HL-60/S4 (cell line): ENCODE results near the gene ZSCAN31.

Experiments used
- in situ Hi-C: fragments of 300-500 bp; cut with MboI; formaldehyde crosslinking; loops from 2 replicates; pipeline ENCODE4 v1.14.3; 2022; ENCODE audit warnings: low sequenced_read_pairs

Gene ZSCAN31

DNA sequence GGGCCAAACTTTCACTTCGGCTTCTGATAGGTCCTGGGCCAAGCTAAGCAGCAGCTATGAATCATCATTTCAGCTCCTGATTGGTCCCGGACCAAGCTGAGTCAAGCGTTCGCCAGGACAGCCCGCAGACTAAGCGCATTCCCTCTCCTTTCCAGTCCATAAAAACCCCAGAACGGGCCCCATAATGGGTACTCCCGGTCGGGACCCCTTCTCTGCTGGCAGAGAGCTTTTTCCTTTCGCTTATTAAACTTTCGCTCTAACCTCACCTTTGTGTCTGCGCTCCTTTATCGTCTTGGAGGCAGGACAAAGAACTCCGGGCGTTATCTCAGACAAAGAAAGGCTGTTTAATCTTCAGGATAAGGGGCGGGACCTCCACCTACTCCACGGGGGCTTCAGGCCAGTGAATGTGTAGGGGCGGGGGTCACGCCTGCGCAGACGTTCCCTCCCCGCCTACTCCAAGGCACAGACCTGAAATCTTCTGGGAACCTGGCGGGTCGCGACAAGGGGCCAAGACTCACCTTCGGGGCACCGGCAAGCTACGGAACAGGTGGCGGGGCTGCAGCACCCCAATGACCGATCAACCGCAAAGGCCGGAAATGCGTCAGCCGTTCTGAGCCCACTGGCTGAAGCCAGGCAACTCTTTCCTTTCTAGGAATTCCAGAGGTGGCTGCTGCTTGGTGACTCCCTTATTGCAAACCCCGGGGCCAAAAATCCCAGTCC, at the start of gene ZSCAN31:
ZSCAN31 (minus strand) TSS at position 585 of the 720 bp plus-strand sequence. CDS start 6,465 bp downstream, outside the sequence.
- in situ Hi-C loops: loop anchor here (25.0 kb wide), 1 partner anchor 448 kb away; a partner anchor contains a TSS

- in situ Hi-C loops: no loop called here
Observed at GRCh38 chr6:28384143-28384533, 48.2 kb upstream of the ZSCAN31 start.

DNA sequence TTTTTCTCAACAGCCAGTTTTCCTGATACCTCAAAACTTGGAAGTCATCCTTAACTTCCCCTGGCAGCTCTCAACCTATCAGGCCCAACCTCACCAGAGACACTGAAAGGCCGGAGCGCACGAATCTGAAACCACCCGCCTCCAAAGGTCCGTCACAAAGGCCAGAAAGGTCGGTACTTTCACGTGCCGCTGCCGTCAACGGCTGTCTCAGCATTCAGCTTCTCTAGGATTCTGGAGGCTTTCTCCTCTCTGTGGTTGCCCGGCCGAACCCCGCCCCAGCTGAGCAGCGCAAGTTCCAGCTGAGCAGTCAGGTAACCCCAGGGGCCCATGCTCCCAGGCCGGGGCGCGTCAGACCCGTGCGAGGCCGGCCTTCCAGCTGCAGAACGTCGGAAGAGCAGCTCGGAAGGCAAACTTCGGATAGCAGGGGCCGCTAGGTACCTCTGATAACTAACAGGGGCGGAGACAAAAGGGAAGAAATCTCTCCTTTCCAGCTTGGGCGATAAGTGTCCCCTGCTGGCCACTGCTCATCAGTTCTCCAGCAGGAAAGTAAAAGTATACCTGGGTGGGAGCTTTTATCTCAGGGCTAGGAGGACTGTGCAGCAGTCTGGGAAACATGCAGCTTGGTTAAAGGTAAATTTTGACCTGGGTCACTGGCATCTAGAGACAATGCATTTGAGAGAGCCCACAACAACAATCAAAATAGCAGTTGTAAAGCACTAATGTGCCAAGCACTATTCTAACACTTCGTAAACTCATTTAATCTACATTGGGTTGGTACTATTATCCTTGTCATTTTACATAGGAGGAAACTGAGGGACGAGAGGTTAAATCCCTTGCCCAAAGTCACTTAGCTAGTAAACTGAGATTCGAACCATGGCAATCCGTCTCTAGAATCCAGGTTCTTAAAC, 47.5 kb upstream of the ZSCAN31 start:
- in situ Hi-C loops: no loop called here

GRCh38 chr6:28380381-28380780, 44.4 kb upstream of the ZSCAN31 start:
- in situ Hi-C loops: no loop called here

GRCh38 chr6:28378644-28379043, 42.7 kb upstream of the ZSCAN31 start:
- in situ Hi-C loops: no loop called here

DNA sequence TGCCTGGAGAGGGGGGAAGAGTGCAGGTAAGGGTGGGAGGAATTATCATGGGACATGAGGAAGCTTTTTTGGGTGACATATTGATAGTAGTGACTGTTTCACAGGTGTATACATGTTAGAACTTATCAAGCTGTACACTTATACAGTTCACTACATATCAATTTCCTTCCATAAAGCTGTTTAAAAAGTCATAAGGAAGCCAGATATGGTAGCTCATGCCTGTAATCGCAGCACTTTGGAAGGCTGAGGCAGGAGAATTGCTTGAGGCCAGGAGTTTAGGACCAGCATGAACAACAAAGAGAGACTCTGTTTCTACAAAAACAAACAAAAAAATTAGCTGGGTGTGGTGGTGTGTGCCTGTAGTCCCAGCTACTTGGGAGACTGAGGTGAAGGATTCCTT, 41.9 kb upstream of the ZSCAN31 start:
- in situ Hi-C loops: no loop called here

- in situ Hi-C loops: loop anchor here (25.0 kb wide), 2 partner anchors 237 to 1212 kb away; partner anchors contain the start of gene ZKSCAN8
Observed at GRCh38 chr6:28373925-28374324, 38.0 kb upstream of the ZSCAN31 start.

GRCh38 chr6:28371706-28372451, 35.9 kb upstream of the ZSCAN31 start:
- in situ Hi-C loops: loop anchor here (25.0 kb wide), 2 partner anchors 235 to 1210 kb away; partner anchors contain the start of gene ZKSCAN8

GRCh38 chr6:28371280-28371679, 35.3 kb upstream of the ZSCAN31 start:
- in situ Hi-C loops: loop anchor here (25.0 kb wide), 2 partner anchors 234 to 1209 kb away; partner anchors contain the start of gene ZKSCAN8

DNA sequence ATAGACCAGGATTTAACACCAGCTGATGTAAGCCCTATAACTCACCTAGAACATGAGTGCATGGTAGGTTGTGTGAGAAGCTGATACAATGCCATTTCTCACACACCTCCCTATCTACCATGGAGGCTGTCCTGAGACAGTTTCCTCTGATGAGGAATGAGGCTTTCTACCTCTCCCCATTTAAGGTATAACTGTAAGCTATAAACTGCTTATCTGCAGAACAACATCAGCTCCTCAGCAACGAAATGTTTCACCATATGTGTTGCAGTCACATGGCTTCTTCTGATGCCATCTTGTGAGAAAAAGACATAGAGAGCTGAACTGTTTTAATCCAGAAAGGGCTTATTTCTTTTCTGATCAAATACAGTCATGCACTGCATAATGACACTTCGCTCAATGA, 34.5 kb upstream of the ZSCAN31 start:
- in situ Hi-C loops: loop anchor here (25.0 kb wide), 2 partner anchors 233 to 1208 kb away; partner anchors contain the start of gene ZKSCAN8

DNA sequence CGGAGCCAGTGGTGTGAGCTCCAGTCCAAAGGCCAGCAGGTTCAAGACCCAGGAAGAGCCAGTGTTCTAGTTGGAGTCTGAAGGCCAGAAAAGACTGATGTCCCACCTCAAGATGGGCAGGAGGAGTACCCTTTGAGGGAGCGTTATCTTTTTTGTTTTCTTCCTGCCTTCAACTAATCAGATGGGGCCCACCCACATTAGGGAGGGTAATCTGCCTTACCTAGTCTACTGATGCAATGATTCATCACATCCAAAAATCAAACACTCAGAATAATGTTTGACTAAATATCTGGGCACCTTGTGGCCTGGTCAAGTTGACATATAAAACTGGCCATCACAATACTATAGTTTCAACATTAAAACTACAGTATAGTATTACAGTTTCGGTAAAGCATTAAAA, 33.5 kb upstream of the ZSCAN31 start:
- in situ Hi-C loops: loop anchor here (25.0 kb wide), 2 partner anchors 232 to 1207 kb away; partner anchors contain the start of gene ZKSCAN8

DNA sequence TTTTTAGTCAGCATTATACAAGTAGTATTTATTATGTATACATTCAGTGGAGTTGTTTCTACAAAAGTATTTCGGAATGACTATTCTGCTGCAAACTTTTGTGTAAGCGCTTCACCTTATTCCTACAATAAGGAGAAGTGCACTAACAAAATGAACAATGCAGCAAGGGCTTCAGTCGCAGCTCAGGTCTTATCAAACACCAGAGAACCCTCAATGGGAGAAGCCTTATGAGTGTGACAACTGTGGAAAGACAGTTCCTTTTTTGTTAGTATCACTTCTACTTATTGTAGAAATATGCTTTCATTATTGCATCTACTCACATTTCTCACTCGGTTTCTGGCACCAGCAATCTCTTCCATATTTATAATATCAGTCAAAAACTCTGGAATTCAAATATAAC, 32.6 kb upstream of the ZSCAN31 start:
- in situ Hi-C loops: loop anchor here (25.0 kb wide), 2 partner anchors 231 to 1206 kb away; partner anchors contain the start of gene ZKSCAN8

GRCh38 chr6:28365590-28365989, 29.6 kb upstream of the ZSCAN31 start:
- in situ Hi-C loops: loop anchor here (25.0 kb wide), 2 partner anchors 228 to 1203 kb away; partner anchors contain the start of gene ZKSCAN8

- in situ Hi-C loops: loop anchor here (25.0 kb wide), 2 partner anchors 224 to 1199 kb away; partner anchors contain the start of gene ZKSCAN8
Observed at GRCh38 chr6:28360961-28361360, 25.0 kb upstream of the ZSCAN31 start.

- in situ Hi-C loops: loop anchor here (25.0 kb wide), 2 partner anchors 222 to 1197 kb away; partner anchors contain the start of gene ZKSCAN8
Observed at GRCh38 chr6:28359562-28359961, 23.6 kb upstream of the ZSCAN31 start.

DNA sequence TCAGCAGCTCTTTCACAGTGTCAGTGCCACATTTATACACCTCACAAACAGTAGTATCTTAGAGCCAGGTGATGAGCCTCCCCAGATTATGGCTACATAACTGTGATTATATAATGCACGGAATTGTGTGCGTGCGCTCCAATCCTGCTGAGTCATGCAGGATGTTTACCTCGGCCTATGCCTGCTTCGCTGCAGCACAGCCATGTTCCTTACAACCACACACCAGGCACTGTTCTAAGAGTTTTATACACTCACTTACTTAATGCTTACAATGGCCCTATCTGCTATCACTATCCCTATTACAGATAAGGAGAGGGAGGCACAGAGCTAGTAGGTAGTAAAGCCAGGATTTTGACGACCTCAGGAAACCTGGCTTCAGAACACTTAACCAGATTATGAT, 21.1 kb upstream of the ZSCAN31 start:
- in situ Hi-C loops: loop anchor here (25.0 kb wide), 2 partner anchors 220 to 1195 kb away; partner anchors contain the start of gene ZKSCAN8

DNA sequence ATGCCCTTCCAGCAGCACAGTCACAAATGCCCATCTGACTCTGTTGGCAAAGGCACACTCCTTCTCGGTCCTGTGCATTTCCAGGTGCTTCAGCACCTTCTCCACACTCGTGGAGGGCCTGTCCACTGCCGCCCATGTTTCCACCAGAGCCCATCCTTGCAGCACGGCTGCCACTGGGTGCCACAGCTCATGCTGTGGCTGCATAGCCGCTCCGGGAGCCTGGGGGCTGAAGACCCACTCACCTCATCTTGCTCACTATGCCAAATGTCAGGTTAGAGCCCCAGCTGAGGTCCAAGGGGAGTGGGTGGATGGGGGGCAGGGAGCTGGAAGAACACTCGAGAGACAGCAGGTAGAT, 20.7 kb upstream of the ZSCAN31 start:
- in situ Hi-C loops: loop anchor here (25.0 kb wide), 2 partner anchors 219 to 1194 kb away; partner anchors contain the start of gene ZKSCAN8

GRCh38 chr6:28355743-28356665, 20.1 kb upstream of the ZSCAN31 start:
- in situ Hi-C loops: loop anchor here (25.0 kb wide), 2 partner anchors 219 to 1194 kb away; partner anchors contain the start of gene ZKSCAN8
